OCI-LY1 (cell line): ENCODE results near the gene MIA2.

Source experiments
- H2AFZ ChIP-seq: fragments of 200-600 bp; sonication (generic), shearing (Covaris generic); 2 replicates; pipeline ENCODE4 v1.6.0; 2014; ENCODE audit warnings: antibody characterized with exemption, mild to moderate bottlenecking, low read length
- H3F3A ChIP-seq: fragments of 200-600 bp; sonication (generic), shearing (Covaris generic); 2 replicates; pipeline ENCODE4 v1.6.0; 2014; ENCODE audit warnings: mild to moderate bottlenecking, antibody characterized with exemption, low read length, moderate library complexity; ENCODE audit not compliant: insufficient read depth
- H3K27ac ChIP-seq: fragments of 200-600 bp; sonication (generic); 2 replicates; pipeline ENCODE4 v1.5.1; 2014; ENCODE audit warnings: low read length, mixed run types, mild to moderate bottlenecking, low read depth; ENCODE audit not compliant: poor library complexity, severe bottlenecking
- H3K27me3 ChIP-seq: fragments of 200-600 bp; sonication (generic); 2 replicates; pipeline ENCODE4 v1.6.0; 2014; ENCODE audit warnings: antibody characterized with exemption, mild to moderate bottlenecking, low read length, moderate library complexity; ENCODE audit not compliant: insufficient read depth
- H3K36me3 ChIP-seq: fragments of 200-600 bp; sonication (generic); 2 replicates; pipeline ENCODE4 v1.6.1; 2014; ENCODE audit warnings: mild to moderate bottlenecking, antibody characterized with exemption, low read length, moderate library complexity, mixed read lengths; ENCODE audit not compliant: insufficient read depth
- H3K4me1 ChIP-seq: fragments of 200-600 bp; sonication (generic); 2 replicates; pipeline ENCODE4 v1.5.1; 2014; ENCODE audit warnings: mild to moderate bottlenecking, low read length, moderate library complexity; ENCODE audit not compliant: insufficient read depth, severe bottlenecking
- H3K4me2 ChIP-seq: fragments of 200-600 bp; sonication (generic), shearing (Covaris generic); 2 replicates; pipeline ENCODE4 v1.6.1; 2014; ENCODE audit warnings: low read length
- H3K4me3 ChIP-seq: fragments of 200-600 bp; sonication (generic); 2 replicates; pipeline ENCODE4 v1.5.1; 2014; ENCODE audit warnings: low read length, low read depth, mild to moderate bottlenecking, mixed read lengths; ENCODE audit not compliant: poor library complexity, severe bottlenecking
- H3K79me2 ChIP-seq: fragments of 200-600 bp; shearing (Covaris generic); 2 replicates; pipeline ENCODE4 v1.6.1; 2016; ENCODE audit warnings: mixed run types, low read length, mixed read lengths; ENCODE audit not compliant: insufficient read depth
- H3K9ac ChIP-seq: fragments of 200-600 bp; sonication (generic), shearing (Covaris generic); 2 replicates; pipeline ENCODE4 v1.6.1; 2014; ENCODE audit warnings: mild to moderate bottlenecking, low read length, mixed read lengths
- H3K9me2 ChIP-seq: fragments of 200-600 bp; sonication (generic), shearing (Covaris generic); 2 replicates; pipeline ENCODE4 v1.6.1; 2014; ENCODE audit warnings: low read depth, mild to moderate bottlenecking, low read length, mixed read lengths
- H3K9me3 ChIP-seq: fragments of 200-600 bp; shearing (Covaris generic); 2 replicates; pipeline ENCODE4 v1.6.1; 2014; ENCODE audit warnings: low read length, mixed read lengths
- H4K20me1 ChIP-seq: fragments of 200-600 bp; sonication (generic), shearing (Covaris generic); 2 replicates; pipeline ENCODE4 v1.6.0; 2016; ENCODE audit warnings: mild to moderate bottlenecking, low read length; ENCODE audit not compliant: insufficient read depth
- CTCF ChIP-seq: fragments of 200-600 bp; sonication (generic), shearing (Covaris generic); IDR thresholded peaks from 2 replicates; pipeline ENCODE4 v1.5.1; 2017; ENCODE audit warnings: mild to moderate bottlenecking, antibody characterized with exemption, low read length, moderate library complexity, mixed read lengths
- EZH2 ChIP-seq: fragments of 200-600 bp; sonication (generic), shearing (Covaris generic); IDR thresholded peaks from 2 replicates; pipeline ENCODE4 v1.8.0; 2017; ENCODE audit warnings: borderline replicate concordance, mixed run types, mild to moderate bottlenecking, antibody characterized with exemption, low read length, moderate library complexity, mixed read lengths

Gene MIA2

GRCh38 chr14:39370415-39370814 is 136.7 kb downstream of the MIA2 start:
- H3K9me3 ChIP-seq = no peaks in the 10 kb centered on the region
- no peak overlapping the region for H3K4me2 ChIP-seq
- no peaks in the 10 kb centered on the region for H3F3A ChIP-seq
- H3K9me2 ChIP-seq = no peaks in the 10 kb centered on the region
- no peak overlapping the region for H3K9ac ChIP-seq
- no peaks in the 10 kb centered on the region for H3K4me1 ChIP-seq
- no peaks in the 10 kb centered on the region for H3K79me2 ChIP-seq
- no peaks in the 10 kb centered on the region for H3K27me3 ChIP-seq
- no peak overlapping the region for H3K27ac ChIP-seq
- no peaks in the 10 kb centered on the region for H3K36me3 ChIP-seq
- no peaks in the 10 kb centered on the region for H4K20me1 ChIP-seq
- no peak overlapping the region for H2AFZ ChIP-seq
- no peak for TF ChIP-seq EZH2
- TF ChIP-seq CTCF = no peak
- H3K4me3 ChIP-seq = no peak overlapping the region

GRCh38 chr14:39372656-39373055 is 138.9 kb downstream of the MIA2 start:
- H3K4me3 ChIP-seq = no peak overlapping the region
- peaks cover 7% of the 10 kb centered on the region for H3K4me1 ChIP-seq
- no peaks in the 10 kb centered on the region for H3K79me2 ChIP-seq
- no peaks in the 10 kb centered on the region for H3K9me3 ChIP-seq
- no peaks in the 10 kb centered on the region for H3K9me2 ChIP-seq
- no peak overlapping the region for H2AFZ ChIP-seq
- no peak overlapping the region for H3K4me2 ChIP-seq
- H3K27me3 ChIP-seq = no peaks in the 10 kb centered on the region
- H3F3A ChIP-seq = no peaks in the 10 kb centered on the region
- no peak overlapping the region for H3K27ac ChIP-seq
- H4K20me1 ChIP-seq = no peaks in the 10 kb centered on the region
- no peaks in the 10 kb centered on the region for H3K36me3 ChIP-seq
- TF ChIP-seq EZH2 (no peak), CTCF (no peak)
- H3K9ac ChIP-seq = no peak overlapping the region

- no peaks in the 10 kb centered on the region for H3K9me3 ChIP-seq
- H3K4me1 ChIP-seq = peaks cover 7% of the 10 kb centered on the region
- no peak overlapping the region for H3K9ac ChIP-seq
- no peak overlapping the region for H3K4me3 ChIP-seq
- H3K4me2 ChIP-seq = no peak overlapping the region
- H3F3A ChIP-seq = no peaks in the 10 kb centered on the region
- no peaks in the 10 kb centered on the region for H3K27me3 ChIP-seq
- no peaks in the 10 kb centered on the region for H3K79me2 ChIP-seq
- no peak overlapping the region for H2AFZ ChIP-seq
- H3K27ac ChIP-seq = no peak overlapping the region
- no peaks in the 10 kb centered on the region for H4K20me1 ChIP-seq
- no peak for TF ChIP-seq CTCF
- TF ChIP-seq EZH2 = no peak
- no peaks in the 10 kb centered on the region for H3K9me2 ChIP-seq
- H3K36me3 ChIP-seq = no peaks in the 10 kb centered on the region
These were observed 141.1 kb downstream of the MIA2 start for GRCh38 chr14:39374851-39375250.
